HG03354 (cell line): Measurements from ENCODE around the gene BIRC5.
A peak's percentile ranks its signal among the peaks of the same experiment; 100 is the strongest.
"Not testable (repeated sequence)": the region's sequence is repeated elsewhere in the genome, so short reads cannot be mapped to it uniquely, and the experiment has no call there.

ENCODE experiments used
- ATAC-seq: cut with Tn5 transposase; IDR thresholded peaks from one replicate; pipeline ENCODE4 v1.9.1; 2021; ENCODE audit warnings: mild to moderate bottlenecking; ENCODE audit not compliant: unreplicated experiment, poor library complexity, severe bottlenecking

Gene BIRC5

DNA sequence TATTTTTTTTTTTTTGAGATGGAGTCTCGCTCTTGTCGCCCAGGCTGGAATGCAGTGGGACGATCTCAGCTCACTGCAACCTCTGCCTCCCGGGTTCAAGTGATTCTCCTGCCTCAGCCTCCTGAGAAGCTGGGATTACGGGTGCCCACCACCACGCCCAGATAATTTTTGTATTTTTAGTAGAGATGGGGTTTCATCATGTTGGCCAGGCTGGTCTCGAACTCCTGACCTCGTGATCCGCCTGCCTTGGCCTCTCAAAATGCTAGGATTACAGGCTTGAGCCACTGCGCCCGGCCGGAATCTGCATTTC, 39.5 kb downstream of the BIRC5 start:
- not testable (repeated sequence) for ATAC-seq

DNA sequence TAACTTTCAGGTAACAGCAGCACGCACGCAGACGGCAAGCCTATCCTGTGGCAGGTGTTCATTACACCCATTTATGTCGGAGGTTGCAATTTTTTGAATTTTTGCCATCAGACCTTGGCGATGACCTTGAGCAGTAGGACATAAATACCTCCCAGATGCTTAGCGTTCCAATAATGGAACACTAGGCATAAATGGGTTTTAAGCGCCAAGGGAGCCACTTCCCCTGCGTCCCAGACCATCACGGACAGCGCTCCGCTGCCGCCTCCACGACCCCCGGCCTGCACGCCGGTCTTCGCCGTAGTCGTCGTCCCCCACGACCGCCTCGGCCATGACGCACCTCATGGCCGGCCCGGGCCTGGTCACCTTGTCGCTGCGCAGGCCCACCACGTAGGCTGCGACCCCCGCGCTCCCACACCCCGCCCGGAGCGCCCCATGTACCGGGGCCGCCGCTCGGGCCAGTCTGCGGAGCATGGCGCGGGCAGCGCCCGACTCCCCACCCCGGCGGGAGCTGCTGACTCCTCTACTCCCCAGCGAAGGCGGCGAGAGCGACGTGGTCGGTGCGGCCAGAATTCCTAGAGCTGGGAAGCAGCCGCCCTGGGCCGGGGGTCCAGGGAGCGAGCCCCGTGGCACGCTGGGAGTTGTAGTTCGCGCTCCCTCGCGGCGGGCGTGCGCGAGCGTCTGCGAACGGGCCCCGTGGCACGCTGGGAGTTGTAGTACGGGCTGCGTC, 40.1 kb downstream of the BIRC5 start:
- ATAC-seq, result peak; percentile 51

DNA sequence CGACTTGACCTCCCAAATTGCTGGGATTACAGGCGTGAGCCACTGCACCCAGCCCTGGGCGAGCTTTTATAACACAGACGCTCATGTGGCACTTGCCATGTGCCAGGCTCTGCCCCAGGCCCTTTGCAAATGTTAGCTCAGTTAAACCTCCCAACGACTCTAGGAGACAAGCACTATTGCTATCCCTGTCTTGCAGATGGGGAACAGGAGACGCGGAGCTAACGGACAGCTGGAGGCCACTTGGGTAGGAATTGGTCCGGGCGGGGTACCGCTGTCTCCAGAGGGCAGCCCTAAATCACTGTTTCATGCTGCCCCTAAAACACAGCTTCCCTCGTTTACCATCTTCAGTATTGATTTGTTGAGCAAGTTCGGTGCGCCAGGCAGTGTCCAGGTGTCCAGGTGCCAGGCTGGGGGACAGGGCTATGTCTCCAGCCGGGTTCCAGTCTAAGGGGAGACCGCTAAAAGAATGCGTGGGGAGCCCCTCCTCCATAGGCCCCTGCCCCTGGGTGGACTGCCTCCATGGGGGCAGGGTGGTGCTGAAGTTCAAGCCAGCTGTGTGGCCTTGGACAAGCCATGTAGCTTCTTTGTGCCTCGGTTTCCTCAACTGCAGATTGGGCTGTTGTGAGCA, 41.1 kb downstream of the BIRC5 start:
- ATAC-seq, result no peak

DNA sequence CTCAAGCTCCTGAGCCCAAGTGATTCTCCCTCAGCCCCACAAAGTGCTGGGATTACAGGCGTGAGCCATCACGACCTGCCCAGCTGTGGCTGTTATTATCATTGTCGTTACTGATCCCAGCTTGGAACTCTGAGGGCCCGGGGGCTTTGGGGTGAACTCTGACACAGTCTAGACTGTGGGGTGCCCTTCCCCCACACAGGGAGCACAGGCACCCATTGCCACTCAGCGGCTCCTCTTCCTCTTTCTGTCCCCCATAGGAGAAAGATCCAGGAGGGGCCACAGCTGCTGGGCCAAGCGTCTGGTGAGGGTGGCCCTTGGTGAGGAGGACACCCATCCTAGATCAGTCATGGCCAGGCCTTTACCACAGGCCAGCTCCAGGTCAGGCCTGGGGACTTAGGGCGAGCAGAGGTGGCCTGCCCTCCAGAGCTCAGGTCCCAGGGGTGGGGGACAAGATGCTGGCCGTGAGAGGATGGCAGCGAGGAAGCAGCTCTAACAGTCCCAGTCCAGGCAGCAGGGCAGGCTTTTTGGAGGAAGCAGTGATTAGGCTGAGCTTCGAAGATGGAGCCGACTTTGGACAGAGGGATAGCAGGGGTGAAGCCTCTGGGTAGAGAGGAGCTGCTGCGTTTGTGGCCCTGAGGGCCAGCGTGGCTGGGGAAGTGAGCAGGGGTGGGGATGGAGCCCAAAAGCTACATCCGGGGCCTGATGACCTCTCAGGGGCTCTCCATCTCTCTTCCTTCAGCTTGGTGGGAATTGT, 42.1 kb downstream of the BIRC5 start:
- no peak for ATAC-seq

DNA sequence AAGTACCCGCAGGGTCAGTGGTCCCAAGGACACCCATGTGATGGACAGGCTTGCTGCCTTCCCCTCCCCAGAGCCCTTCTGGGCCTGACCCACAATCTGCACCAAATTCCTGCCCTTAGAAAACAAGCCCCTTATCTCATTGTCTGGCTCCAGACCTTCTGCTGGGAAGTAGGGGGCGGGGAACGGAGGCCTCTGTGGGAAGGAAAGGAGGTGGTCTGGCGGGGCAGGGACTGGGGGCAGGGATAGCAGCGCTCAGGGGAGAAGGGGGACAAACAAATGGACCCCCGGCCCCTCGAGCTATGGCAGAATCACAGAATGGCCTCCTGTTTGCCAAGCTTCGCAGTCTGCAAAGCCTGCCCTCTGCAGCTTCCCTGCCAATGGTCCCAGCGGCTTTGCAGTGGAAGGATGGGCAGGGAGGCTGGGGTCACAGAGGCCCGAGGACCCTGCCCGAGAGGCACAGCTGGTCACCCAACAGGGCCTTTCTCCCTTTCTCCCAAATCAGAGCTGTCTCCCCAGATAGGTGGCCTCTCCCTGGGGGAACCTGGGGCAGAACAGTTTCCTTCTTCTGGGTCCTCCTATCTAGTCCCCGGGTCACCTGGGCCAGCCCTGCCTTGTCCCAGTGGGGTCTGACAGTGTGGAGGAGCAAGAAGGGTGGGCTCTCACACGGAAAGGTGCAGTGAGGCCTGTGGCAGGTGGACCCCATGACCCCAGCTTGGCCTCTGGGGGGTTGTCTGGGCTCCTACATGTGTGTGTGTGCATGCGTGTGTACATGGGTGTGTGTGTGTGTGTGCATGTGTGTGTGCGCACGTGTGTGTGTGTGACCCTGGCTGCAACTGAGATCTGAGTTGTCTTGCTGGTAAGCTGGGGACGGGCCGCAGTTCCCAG, 42.9 kb downstream of the BIRC5 start:
- no peak for ATAC-seq

DNA sequence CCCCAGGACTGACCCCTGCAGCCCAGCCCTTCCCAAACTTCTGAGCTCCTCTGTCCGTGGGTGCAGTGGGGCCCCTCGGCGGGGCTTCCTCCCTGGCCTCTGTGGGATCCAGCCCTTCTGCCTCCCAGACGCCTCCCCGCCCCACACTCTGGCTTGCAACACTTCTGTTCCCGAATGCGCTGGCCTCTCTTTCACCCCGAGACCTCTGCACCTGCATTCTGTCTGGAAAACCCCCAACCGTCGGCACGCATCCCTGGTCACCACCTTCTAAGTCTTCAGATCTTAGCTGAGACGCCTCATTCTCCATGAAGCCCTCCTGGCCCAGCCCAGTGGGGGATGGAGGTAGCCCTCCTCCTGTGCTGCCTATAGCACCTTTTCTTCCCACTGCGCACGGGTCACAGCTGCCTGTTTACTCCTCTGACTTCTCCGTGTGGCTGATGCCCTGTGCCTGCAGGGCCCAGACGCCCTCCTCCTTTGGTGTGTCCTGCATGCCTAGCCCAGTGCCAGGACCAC, 43.8 kb downstream of the BIRC5 start:
- no peak for ATAC-seq

DNA sequence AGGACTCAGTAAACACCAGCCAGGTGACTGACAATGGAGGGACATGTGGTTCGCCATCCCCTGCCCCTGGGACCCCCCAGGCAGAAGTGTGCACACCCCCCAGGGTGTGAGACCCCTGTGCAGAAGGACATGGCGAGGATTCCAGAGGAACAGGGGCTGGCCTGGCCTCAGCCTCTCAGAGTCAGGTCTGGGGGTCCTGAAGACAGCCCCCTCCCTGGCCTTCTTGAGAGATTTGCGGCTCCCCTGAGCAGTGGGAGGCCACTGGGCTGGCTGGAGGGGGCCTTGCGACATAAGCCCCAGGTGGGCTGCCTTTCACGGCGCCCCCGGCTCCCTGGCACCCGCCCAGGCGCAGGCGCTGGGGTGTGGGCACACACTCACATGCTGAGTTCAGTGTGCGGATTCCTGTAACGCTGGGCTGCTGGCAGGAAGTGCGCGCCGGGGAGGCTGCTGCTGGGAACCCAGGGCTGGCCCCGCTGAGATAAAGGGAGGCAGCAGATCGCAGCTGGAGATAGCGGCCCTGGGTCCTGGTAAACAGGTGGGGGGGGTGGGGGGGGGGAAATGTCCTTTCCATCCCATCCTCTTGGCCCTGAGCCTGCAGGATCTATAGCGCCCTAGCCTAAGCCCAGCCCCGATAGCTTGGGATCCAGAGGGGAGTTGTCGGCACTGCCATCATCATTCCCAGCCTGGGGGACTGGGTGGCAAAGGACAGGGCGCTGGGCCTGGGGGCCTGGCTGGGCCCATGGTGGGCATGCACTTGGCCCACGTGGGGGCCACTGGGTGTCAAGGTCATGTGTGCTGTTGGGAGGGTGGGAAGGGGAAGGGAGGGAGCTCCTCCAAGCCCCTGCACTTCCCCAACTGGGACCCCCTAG, 44.5 kb downstream of the BIRC5 start:
- ATAC-seq, result no peak

DNA sequence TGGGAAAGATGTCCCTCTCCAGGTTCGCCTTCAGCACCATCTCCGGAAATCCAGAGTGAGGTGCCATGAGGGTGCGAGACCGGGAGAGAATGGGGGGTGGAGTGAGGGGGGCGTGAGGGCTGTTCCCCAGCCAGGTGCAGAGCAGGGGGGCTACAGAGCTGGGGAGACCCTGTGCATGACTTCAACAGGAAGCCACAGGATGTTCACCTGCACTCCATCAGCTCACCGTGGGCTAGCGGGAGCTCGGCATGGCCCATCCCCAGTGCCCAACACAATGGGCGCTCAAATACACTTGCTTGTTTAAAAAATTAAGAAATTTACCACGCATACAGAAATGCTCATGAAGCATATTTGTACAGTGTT, 45.1 kb downstream of the BIRC5 start:
- ATAC-seq, result no peak

DNA sequence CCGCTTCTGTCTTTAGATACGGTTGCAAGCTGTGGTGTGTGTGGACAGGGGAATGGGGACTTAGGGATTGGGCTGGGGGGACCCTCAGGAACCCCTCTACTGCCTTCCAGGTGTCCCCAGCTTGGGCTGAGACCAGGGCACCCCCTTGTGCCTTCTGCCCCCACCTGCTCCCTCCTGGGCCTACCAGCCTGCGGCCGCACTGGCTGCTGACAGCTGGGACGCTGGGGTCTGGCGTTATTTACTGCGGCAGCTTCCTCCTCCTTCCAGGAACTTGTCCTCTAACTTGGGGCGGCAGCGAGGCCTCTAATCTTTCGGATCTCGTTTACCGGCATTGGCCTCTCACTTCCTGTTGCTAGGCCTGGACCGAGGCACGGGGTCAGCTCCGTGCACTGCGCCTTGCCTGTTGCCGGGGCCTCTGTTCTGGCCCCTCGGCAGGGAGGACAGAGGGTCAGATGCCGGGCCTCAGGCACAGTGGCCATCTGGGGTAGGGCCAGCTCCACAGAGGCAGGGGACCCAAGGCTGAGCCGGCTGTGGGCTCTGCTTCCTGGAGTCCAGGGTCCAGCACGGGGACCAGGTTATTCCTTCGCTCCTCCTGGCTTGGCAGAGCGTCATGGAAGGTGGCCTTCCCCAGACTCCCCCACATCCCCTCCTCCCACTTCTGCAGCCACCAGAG, 49.1 kb downstream of the BIRC5 start:
- no peak for ATAC-seq

DNA sequence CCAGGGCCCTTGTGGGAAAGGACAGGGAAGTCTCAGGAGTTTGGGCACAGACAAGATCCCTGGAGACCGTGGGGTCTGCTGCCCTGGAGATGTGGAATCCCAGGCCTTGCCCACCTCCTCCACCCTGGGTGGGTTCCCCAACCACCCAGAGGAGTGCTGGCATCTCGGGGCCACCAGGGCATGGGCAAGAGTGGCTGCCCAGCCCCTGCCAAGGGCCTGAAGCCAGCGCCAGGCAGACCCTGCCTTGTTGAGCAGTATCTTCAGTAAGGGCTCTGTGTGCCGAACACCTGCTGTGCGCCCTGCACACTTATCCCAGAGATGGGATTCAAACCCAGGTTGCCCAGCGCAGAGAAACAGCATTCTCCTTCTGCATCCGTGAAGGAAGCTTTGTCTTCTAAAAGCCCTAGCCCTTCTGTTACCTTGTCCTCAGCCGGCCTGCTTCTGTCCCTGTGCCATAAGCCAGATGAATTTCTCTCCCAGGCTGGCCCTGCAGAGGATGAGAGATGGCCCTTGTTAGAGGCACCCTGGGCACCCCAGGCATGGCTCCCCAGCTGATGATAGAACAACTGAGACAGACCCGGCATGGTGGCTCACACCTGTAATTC, 49.8 kb downstream of the BIRC5 start:
- ATAC-seq, result no peak

DNA sequence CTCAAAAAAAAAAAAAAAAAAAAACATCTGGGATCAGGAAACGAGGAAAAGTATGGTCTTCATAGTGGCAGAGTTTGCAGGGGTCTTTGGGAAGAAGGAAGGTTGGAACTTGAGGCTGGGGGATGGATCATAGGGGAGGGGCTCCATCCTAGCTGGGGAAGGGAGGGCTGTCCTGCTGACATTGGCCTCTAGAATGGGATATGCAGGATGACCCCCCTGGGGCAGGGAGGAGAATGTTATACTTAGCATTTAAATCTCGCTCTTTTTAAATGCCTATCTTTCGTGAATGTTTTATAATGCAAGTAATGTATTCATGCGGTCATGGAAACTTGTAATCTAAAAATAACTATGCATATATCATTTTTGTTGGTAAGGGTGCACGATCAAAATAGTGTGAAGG, 50.5 kb downstream of the BIRC5 start:
- ATAC-seq, result no peak

DNA sequence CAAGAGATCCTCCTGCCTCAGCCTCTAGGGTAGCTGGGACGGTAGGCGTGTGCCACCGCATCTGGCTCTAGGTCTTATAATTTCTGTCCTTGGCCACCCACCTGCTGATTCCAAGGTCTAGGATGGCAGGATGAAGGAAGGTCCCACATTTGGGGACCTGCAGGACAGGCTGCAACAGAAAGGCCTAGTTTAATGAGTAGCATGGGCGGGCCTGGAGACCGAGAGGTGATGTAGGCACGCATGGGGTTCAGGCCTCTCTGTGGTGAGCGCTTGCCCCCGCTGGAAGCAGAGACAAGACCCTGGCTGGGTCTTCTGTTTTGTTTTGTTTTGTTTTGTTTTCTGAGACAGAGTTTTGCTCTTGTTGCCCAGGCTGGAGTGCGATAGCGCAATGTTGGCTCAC, 51.1 kb downstream of the BIRC5 start:
- no peak for ATAC-seq

DNA sequence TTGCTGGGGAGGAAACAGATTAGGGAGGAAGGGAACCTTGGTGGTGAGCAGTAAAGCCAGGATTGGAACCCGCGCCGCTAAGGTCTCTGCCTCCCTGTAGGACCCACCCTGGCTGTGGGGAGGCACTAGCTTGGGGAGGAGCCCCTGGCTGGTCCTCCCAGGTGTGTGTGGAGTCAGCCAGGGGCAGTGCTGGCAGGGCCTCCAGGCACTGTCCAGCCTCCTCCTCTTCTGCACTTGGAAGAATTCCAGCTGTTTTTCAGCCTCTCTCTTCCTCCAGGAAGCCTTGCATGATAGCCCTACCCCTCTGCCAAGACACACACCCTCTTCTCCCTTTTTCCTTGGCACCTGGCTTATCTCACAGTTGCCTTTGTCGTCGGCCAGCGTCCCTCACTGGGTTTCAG, 52.2 kb downstream of the BIRC5 start:
- ATAC-seq, result no peak

DNA sequence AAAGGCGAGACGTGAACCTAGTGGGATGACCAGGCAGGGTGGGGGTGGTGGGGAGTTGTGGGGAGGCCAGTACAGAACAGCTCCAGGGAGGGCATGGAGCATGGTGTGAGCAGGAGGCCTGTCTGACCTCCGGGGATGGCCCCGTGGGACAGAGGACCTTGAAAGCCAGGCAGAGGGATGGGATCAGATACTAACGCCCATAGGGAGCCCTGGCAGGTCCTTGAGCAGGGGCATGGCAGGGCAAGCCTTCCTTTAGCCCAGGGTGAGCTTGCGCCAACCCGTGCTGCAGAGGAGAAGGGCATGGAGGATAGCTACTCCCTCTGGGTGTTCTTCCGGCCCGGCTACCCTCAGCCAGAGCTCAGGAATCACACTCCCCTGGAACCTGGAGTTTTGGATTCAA, 52.7 kb downstream of the BIRC5 start:
- no peak for ATAC-seq

DNA sequence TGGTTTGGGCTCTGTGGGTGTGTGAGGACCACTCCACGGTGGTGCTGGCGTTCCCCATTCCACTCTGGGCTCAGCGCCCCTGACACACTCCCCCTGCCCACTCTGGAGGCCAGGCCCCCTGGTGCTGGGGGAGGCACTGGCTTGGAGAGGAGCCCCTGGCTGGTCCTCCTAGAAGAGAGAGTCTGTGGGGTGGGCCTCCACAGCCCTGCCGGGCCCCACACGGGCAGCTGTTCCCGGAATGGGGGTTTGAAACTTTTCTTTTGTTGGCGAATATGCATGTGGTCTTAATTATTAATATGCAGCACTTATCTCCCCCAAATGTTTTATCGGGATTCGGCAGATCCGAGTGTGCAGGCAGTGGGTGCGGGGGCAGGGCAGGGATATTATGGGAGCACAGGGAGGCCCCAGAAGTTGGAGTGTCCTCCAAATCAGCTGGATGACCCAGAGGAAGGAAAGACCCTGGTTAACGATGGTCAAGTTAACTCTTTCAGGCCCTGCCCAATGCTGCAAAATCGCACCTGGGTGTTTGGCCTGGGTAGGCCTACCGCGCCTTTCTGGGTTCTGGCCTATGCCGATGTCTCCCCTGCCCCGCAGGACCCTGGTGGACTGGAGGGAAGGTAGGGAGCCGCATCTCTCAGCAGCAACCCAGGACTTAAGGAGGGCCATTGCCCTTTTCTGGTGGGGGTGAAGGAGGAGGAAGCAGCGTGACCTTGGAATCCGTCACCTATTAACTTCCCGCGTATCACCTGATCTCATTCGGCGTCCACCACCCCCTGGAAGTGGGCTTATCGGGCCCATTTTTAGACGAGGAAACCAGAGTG, 53.4 kb downstream of the BIRC5 start:
- no peak for ATAC-seq

DNA sequence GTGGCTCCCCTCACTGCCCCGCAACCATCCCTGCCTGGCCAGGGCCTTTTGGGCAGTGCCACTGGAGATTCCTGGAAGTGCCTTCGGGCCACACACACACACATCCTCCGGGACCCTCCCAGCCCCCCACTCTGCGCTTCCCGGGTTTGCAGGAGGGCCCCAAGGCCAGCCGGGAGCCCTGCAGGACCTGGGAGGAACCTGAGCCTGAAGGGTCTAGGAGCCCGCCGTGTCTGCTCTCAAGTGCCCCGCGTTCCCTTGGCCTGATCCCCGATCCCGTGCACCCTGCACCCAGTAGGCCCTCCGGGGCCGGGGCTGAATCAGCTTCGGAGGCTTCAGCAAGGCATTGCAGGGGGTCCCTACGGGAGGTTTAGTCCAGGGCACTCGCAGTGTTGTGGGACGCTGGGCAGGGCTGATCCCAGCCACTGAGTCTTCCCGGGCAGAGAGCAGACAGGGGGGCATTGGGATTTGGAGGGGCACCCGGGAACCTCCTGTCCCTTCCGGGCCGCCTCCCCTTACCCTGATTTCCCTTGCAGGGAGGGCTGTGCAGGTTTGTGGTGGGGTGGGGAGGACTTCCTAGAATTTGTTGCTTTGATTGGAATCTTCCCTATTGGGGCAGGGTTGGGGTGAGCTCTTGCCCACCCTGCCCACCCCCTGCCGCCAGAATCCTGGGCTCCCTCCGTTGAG, 54.3 kb downstream of the BIRC5 start:
- no peak for ATAC-seq
